ENCODE measurements around the gene PARP9.
"Not testable (repeated sequence)": the region's sequence is repeated elsewhere in the genome, so short reads cannot be mapped to it uniquely, and the experiment has no call there.

DNA sequence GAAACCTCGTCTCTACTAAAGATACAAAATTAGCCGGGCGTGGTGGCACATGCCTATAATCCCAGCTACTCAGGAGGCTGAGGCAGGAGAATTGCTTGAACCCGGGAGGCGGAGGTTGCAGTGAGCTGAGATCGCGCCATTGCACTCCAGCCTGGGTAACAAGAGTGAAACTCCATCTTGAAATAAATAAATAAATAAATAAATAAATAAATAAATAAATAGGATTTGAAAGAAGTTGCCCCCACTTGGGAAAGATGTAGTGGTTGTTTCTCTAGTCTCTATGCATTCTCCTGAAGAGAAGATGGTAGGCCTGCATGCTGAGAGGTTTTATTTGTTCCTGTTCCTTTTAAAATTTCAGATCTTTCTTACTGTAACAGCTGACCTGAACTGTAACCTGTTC lies 4.0 kb upstream of the PARP9 start:
- not testable (repeated sequence) for TF ChIP-seq POLR2A (IDR thresholded peaks at IDR 0.05; ENCODE audit: low read depth, low read length); CEBPB (IDR thresholded peaks at IDR 0.05; ENCODE audit: low read depth, low read length); RCOR1 (IDR thresholded peaks at IDR 0.05; ENCODE audit: insufficient replicate concordance, low read length); RFX5 (IDR thresholded peaks at IDR 0.05; ENCODE audit: low read depth, low read length); SMC3 (IDR thresholded peaks at IDR 0.05; ENCODE audit: low read depth, low read length); FOS (IDR thresholded peaks at IDR 0.05; ENCODE audit: low read depth, low read length); MAZ (IDR thresholded peaks at IDR 0.05; ENCODE audit: borderline replicate concordance, low read depth, low read length)
- TF ChIP-seq, protein P1, sequence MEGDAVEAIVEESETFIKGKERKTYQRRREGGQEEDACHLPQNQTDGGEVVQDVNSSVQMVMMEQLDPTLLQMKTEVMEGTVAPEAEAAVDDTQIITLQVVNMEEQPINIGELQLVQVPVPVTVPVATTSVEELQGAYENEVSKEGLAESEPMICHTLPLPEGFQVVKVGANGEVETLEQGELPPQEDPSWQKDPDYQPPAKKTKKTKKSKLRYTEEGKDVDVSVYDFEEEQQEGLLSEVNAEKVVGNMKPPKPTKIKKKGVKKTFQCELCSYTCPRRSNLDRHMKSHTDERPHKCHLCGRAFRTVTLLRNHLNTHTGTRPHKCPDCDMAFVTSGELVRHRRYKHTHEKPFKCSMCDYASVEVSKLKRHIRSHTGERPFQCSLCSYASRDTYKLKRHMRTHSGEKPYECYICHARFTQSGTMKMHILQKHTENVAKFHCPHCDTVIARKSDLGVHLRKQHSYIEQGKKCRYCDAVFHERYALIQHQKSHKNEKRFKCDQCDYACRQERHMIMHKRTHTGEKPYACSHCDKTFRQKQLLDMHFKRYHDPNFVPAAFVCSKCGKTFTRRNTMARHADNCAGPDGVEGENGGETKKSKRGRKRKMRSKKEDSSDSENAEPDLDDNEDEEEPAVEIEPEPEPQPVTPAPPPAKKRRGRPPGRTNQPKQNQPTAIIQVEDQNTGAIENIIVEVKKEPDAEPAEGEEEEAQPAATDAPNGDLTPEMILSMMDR (conservative IDR thresholded peaks at IDR 0.05; ENCODE audit: low read depth, low read length) = not testable (repeated sequence)
- TF ChIP-seq, protein P2, sequence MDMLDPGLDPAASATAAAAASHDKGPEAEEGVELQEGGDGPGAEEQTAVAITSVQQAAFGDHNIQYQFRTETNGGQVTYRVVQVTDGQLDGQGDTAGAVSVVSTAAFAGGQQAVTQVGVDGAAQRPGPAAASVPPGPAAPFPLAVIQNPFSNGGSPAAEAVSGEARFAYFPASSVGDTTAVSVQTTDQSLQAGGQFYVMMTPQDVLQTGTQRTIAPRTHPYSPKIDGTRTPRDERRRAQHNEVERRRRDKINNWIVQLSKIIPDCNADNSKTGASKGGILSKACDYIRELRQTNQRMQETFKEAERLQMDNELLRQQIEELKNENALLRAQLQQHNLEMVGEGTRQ (IDR thresholded peaks at IDR 0.05; ENCODE audit: low read depth, low read length) = not testable (repeated sequence)

All from IMR-90 (cell line).